Femur (tissue), 1 donor: ENCODE measurements around the gene THOP1.

Source experiments
- DNase-seq: peaks from one replicate; pipeline ENCODE4 v3.0.0-alpha.2; 2017

THOP1 gene

DNA sequence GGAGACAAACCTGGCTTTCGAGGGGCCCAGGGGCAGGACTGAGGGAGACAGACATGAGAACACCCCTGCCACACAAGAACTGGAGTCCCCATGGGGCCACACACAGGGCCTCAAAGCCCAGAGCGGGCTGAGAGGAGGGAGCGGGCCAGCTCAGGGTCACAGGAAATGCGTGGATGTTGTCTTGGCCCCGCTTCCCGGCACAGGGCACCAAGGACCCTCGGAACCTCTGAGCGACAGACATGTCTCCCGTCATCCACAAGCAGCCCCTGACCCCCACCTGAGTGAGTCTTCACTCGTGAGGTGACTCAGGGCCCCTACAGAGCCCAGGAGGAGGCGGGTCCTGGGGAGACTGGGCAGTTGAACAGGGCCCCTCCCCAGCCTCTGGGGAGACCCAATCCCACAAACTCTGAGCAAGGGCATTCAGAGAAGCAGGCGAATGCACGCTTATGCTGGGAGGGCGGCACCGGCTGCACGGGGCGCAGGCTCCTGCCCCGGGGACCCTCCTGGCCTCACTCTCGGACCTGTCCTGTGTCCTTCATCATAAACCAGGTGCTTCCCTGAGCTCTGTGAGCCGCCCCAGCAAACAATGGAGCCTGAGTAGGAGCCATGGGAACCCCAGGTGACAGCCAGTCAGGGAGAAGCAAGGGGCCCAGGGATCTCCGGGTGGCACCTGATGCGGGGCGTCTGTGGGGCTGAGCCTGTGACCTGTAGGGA, 22.4 kb upstream of the THOP1 start:
- DNase-seq = no peak

DNA sequence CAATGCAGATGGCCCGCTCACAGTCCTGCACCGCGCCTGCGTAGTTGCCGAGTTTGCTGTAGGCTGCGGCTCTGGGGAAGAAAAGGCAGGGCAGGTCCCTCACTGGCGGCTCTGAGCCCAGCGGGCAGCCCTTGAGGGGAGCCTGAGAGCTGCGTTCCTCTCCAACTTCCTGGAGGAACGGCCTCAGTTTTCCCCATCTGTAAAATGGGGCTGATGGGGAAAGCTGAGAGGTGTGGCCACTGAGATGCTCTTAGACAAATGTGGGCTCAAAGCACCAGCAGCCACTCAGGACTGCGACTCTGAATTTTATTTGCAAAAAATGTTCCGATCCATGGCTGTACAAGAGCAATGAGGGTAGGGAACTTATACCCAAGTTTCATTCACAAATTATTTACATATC, 21.6 kb upstream of the THOP1 start:
- no peak for DNase-seq

DNA sequence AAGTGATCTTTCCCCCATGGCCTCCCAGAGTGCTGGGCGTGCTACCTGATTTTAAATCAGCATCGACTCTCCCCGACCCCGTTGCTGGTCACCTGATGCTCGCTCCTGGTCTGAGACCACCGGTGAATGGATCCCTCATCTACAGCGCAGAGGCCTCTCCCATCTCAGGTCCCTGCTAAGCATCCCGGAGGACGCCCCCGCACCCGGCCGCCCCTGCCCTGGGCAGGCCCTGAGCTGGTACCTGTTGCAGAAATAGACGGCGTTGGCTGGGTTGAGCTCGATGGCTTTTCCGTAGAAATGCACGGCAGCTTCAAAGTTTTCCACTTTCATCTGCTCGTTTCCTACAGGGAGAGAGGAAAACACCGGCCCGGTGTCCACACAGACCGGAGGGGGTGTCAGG, 20.4 kb upstream of the THOP1 start:
- no peak for DNase-seq

DNA sequence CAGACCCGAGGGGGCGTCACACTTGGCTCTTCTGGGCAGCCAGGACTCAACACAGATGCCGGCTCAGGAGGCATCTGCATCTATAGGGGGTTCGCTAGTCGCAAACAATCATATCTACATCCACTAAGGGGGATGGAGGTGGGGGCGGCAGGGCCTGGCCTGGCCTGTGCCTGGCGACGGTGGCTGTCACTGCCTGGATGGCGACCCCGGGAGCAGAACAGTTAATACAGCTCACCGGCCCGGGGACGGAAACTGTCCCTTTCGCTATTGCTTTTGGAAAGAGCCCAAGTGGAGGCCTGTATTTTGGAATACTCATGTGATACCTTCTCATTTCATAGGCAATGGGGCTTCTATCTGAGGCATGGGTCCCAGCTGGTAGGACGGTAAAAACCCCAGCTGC, 19.9 kb upstream of the THOP1 start:
- DNase-seq = no peak

DNA sequence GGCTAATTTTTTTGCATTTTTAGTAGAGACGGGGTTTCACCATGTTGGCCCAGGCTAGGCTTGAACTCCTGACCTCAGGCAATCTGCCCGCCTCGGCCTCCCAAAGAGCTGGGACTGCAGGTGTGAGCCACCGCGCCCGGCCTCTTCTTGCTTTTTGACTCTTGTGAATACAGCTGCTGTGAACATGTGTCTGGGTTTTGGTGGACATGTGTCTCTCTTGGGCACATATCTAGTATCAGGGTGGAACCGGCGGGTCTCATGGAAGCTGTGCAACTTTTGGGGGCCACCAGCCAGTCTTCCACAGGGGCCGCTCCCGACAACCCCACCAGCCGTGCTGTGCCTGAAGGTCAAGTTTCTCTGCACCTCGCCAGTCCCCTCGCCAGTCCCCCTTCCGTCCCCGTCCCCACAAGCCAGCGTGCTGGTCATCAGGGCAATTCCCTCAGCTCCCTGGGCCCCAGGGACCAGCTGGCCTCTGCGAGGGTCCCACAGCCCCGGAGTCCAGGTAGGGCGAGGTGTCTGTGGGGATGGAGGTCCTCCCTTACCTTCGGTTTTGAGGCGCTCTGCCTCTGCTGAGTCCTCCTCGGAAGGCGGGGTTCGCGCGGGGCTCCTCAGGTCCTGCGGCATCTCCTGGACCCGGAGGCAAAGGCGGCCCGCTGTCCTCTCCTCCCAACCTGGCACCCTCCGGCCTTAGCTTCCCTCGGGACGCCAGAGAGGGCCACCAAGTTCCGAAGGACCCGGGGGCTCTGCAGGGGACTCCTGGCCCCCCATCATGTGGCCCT, 18.5 kb upstream of the THOP1 start:
- DNase-seq = no peak

DNA sequence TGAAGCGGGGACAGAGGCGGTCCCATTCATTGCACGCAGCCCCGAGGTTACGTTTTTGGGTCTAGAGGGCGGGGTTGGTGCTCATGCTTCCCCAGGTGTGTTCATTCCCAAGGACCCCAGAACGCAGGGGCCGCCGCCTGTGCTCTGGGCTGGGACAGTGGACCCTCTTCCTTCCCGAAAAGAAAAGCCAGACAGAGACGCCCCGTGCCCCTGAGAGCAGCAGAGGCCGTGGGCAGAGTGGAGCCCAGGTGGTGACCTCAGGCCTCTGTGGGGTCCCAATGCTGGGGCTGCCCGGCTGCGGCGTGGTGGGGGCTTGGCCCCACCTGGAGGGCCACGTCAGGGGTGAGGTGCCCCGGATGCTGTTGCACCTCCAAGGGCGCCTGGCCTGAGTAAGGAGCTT, 17.6 kb upstream of the THOP1 start:
- DNase-seq = no peak

DNA sequence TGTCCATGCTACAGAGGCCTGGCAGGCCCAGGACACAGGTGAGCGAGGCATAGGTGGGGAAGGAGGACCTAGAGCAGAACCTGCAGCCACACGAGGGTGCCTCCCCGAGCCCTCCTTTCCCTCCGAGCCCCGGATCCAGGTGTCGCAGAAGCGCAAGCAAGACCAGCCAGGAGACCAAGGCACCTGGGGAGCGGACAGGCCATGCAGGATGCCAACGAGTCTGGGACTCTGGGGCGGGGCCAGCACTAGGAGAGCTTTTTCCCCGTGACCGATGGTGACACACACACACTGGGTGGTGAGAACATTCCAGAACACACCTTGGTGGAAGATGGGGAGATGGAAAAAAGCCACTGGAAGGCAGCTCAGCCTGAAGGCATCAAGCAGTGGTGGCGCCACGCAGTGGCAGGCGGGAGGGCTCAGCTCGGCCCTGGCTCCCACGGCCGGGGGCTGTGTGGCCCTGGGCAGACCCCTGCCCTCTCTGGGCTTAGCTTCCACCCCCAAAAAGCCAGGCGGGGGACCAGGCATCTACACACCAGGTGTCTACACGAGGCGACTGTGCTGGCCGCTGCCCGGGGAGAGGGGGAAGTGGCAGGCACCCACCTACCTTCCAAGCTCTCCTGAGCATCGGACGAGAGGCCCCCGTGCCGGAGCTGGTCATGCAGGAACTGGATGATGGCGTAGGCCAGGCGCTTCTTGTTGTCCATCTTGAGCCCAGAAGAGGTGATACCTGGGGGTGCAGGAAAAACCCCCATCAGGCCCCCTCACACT, 16.8 kb upstream of the THOP1 start:
- DNase-seq = no peak

DNA sequence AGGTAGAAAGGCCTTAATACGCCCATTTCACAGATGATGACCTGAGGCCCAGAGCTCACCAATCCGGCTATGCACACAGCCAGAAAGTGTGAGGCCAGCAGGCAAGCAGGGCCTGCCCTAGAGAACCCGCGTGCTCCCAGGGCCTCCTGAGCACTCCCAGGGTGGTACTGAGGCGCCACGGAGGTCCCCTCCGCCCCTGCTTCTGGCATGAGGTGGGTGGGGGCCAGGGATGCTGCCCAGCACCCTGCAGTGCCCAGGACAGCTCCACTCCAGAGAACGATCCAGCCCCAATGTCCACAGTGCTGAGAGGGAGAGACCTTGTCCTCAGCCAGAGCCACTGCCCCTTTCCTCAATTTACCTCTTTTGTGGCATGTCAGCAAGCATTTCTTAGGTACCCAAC, 16.1 kb upstream of the THOP1 start:
- DNase-seq = no peak

DNA sequence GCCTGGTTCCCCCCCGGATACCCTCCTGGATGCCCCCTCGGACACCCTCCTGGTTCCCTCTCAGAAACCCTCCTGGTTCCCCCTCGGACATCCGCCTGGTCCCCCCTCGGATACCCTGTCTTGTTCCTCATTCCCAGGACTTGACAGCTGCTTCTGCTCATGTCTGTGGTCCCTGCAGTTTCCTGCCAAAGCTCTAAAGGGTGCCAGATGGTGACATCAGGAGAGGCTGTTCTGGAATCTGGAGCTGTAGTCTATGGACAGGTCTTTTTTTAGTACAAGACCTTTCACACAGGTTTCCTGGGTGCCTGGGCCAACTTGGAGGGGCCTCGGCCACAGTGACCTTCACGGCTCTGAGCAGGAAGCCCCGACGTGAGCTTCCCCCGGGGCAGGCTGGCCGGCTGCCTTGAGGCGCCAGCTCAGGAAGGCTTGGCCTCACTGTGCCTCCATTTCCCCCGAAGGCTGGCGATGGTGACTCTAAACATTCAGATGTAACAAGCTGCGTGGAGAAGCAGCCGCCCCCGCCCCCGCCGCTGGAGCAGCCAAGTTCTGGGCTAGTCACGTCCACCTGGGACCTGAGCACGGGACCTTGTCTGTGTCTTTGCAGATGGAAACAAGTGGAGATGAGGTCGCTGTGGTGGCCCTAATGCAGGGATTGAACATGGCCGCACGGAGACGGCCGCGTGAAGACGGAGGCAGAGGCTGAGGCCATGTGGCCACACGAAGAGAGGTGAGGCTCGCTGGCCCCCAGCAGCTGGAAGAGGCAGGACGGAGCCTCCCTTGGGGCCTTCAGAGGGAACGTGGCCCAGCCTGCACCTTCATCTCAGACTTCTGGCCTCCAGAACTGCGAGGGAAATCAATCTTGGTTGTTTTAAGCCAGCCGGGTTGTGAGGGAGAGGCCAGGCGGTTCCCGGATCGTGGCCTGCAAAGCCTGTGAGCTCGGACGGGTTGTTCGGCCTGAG, 15.0 kb upstream of the THOP1 start:
- DNase-seq = peak; percentile 79

DNA sequence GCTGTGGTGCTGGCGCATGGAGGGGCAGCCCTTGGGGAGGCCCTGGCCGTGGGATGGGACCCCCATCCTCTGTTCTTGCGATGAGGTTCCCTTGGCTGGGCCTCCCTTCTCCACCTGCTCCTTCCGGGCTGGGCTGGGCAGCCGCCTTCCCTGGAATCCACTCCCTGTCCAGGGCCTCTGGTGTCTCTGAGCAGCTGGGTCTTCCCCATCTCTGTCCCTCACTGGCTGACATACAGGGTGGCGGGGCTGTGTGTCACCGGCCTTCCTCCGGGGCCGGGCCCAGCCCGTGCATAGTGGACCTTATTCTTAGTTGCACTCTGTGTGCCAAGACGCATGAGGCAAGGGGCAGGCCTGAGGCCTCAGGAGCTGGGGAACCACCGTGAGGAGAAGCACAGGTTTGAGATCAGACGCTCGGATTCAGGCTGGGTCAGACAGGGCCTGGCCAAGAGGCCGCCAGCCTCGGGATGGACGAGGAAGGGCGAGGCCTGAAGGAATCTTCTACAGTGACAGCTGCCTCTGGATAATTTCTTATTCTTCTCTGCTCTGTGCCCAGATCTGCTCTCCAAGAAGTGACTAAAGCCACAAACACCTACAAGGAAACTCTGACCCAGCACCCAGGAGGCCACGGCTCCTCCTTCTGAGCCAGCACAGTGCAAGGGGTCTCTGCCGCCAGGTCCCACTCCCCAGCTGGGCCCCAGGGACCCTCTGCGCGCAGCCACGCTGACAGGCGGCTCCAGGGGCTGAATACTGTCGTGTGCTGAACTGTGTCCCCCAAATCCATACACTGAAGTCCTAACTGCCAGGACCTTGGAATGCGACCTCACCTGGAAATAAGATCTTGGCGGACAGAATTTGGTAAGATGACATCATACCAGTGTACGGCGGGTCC, 13.3 kb upstream of the THOP1 start:
- DNase-seq = peak; percentile 59

DNA sequence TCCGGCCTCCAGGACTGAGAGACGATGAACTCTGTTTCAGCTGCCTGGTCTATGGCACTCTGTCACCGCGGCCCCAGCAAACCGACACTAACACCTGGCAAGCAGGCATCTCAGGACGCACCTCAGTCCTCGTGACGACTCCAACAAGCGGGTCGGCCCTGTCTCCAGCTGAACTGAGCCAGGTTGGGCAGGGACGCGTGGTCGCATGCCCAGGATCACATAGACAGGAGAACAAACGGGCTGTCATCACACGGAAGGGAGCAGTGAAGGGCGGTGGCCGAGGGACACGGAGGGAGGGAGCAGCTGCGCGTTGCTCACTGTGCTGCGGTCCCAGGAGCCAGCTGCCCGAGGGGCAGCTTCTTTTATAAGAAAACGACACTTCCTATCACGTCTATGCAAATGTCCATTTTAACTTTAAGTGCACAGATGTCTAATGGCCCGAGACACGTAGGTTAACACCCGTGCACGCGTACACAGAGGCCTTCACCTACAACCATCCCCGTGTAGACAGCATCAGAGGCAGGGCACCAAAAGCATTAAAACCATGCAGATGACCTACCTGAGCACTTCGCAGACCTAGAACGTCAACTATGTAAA, 11.1 kb upstream of the THOP1 start:
- no peak for DNase-seq

DNA sequence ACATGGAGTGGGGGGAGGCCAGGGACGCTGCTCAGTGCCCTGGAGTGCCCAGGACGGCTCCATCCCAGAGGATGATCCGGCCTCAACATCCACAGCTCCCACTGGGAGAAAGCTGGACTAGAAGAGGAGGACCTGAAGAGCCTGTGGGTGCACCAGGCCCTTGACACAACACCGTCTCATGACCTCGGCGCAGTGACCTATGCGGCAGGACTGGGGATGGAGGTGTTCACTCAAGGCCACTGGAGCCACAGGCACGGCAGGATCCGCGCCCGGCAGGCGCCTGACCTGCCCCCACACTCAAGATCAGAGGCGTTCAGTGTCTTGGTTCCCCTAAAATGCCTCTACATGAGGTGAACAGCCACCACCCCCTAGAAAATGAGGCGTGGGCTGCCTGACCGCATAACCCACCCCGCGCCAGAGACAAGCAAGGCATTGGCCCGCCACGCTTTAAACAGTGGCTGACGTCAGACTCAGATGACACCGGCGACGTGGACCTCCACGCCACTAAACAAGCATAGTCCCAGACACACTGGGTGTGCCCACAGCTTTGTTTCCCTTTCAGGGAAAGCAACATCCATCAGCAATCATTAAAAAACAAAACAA, 10.2 kb upstream of the THOP1 start:
- no peak for DNase-seq

DNA sequence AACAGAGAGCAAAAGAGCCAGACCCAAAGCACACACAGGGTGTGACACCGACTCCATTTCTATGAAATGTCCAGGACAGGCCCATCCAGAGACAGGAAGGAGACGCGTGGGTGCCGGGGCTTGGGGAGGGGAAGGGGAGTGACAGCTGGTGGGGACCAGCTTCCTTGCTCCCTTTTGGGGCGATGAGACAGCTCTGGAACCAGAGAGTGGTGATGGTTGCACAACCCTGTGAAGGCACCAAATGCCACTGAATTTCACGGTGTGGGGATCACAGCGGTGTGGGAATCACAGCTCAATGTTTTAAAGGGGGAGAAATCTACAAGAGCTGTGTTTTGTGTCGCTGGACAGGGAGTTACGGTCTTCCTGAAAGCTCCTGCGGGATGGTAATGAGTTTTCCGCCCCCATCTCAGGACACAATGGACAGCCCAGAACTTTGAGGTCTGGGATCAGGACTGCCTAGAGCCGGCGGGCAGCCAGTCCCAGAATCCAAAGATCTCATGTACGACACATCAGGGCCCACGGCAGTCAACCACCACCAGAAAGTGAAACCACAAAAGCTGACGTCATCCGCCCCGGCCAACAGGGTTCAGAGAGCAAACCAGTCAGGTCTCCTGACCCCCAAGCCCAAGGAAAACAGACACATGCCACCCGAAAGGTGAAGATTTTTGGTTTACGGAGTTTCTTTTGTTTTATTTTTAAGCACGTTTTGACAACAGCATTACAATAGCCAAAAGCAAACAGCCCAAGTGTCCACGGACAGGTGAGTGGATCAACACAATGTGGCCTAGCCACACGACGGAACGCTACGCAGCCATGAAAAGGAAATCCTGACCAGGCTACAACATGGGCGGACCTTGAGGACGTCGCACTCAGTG, 9.5 kb upstream of the THOP1 start:
- peak; percentile 47 for DNase-seq

DNA sequence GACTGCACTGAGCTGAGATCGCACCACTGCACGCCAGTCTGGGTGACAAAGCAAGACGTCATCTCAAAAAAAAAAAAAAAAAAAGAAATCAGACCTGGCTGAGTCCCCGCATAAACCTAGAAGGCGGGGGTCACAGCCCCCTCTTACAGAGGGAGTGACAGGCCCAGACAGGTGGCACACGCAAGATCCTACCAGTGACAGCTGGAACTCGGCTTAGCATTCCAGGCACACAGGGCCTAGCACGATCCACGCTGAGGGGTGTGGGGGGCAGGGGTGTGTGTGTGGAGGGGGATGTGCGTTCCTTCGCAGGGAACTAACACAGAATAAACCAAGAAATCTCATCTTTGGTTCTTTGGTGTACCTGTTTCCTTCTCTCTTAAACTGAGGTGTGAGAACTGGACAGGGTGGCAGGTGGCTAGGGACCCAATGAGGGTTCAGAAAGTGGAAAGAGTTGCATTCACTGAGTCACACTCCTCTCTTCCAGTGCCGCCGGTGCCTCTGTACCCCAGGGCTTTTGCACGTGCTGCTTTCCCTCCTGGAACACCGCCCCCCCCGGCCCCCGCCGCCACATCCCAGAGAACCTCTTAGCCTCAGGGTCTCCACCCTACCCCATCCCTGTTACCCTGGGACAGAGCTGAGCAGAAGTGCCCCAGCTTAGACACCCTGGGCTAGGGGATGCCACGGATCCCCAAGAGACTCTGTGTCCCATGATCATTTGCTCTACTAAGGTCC, 7.2 kb upstream of the THOP1 start:
- no peak for DNase-seq

DNA sequence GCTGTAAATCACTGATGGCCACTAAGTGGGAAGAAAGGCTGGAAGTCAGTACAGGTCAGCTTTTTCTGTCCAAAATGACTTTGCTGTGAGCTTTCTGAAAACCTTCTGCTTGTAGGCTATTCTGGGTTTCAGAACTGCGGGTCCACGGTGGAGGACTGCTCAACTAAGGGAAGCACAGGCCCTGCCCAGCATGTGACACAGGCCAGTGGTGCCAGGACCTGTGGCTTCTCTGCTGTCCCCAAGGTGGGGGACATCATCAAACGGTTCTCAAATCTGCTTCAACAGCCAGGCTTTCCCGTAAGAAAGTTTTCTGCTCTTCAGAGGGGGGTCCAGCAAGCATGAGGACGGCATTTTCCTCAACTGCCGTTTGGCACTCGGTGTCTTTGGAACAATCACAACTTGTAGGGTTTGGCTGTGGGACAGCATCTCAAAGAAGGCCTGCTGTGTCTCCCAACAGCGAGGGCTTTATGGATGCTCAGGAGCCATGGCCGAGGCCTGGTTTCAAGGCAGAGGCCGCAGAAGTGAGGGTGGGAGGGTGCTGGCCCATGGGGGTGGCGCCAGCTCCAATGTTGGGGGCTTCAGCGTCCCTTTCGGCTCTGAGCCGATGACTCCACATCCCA, 6.1 kb upstream of the THOP1 start:
- DNase-seq = no peak

DNA sequence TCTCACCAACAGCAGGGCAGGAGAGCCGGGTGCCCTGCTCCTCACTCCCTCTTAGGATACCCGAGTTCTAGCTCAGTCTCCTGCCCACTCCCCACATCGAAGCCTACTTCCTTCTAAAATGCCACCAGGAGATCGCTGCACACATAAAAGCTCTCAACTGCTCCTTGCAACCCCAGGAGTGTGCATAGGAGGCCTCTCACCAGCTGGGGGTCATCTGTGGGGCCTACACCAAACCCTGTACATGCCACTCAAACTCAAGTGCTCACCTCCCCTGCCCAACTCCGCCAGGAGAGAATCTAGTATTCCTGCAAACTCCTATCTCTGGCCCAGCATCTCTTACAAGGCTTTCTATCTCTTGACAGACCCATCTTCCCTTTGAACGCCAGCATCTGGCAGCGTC, 5.0 kb upstream of the THOP1 start:
- no peak for DNase-seq

DNA sequence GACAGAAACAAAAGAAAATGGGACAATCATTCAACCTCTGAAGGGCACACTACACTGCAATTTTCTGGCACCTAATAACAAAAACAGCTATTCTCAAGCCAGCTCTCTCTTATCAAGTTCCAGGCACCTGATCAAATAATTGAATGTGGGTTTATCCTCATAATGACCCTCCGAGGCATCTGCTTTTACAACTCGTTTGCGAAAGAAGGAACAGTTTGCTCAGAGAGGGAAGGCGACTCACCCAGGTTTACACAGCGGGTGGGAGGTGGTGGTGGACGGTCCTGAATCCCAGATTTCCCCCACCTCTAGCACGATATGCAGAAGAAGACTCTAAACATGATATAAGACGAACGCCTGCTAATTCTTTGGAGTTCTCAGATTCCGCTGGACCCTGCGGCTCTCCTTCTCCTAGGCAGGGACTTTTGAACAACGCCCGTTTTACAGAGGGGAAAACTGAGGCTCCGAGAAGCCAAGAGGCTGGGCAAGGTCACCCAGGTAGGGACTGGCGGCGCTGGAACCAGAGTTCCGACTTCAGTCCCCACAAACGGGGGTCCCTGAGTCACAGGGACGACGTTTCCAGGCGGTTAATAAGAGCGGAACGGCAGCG, 2.9 kb upstream of the THOP1 start:
- DNase-seq = no peak
